Neuronal stem cell (in vitro differentiated cells): ENCODE data around the gene TMEM203.

Experiments used
- DNase-seq: peaks from one replicate; pipeline ENCODE4 v3.0.0-alpha.2; 2013; ENCODE audit warnings: low spot score
- H2AFZ ChIP-seq: one replicate; pipeline ENCODE4 v1.6.1; 2013; ENCODE audit warnings: mild to moderate bottlenecking, low read length, inconsistent platforms
- H2AK5ac ChIP-seq: 2 replicates; pipeline ENCODE4 v1.6.1; 2013; ENCODE audit warnings: low read depth, mild to moderate bottlenecking, inconsistent platforms, low read length, moderate library complexity, mixed read lengths
- H2BK120ac ChIP-seq: 2 replicates; pipeline ENCODE4 v1.6.1; 2013; ENCODE audit warnings: low read depth, mild to moderate bottlenecking, inconsistent platforms, low read length, moderate library complexity, mixed read lengths
- H2BK12ac ChIP-seq: one replicate; pipeline ENCODE4 v1.6.1; 2013; ENCODE audit warnings: low read length, inconsistent platforms
- H2BK15ac ChIP-seq: 2 replicates; pipeline ENCODE4 v1.6.1; 2013; ENCODE audit warnings: mild to moderate bottlenecking, low read length, inconsistent platforms, mixed read lengths
- H2BK5ac ChIP-seq: one replicate; pipeline ENCODE4 v1.6.1; 2013; ENCODE audit warnings: inconsistent platforms, mild to moderate bottlenecking, low read length, moderate library complexity
- H3K14ac ChIP-seq: one replicate; pipeline ENCODE4 v1.6.1; 2013; ENCODE audit warnings: low read length, inconsistent platforms
- H3K18ac ChIP-seq: 2 replicates; pipeline ENCODE4 v1.6.1; 2013; ENCODE audit warnings: low read length, inconsistent platforms
- H3K23ac ChIP-seq: 2 replicates; pipeline ENCODE4 v1.6.1; 2013; ENCODE audit warnings: low read depth, mild to moderate bottlenecking, mixed read lengths, low read length, inconsistent platforms; ENCODE audit not compliant: poor library complexity
- H3K27ac ChIP-seq: replicated peaks from 3 replicates; pipeline ENCODE4 v1.5.1; 2013; ENCODE audit warnings: low read length, inconsistent platforms
- H3K27me3 ChIP-seq, 3 experiments: 2 replicates each; pipeline ENCODE4 v1.6.1; 2013; ENCODE audit warnings: low read length in 3 of 3, mild to moderate bottlenecking in 2 of 3, inconsistent platforms in 1 of 3, low read depth in 1 of 3, mixed read lengths in 1 of 3, moderate library complexity in 1 of 3; ENCODE audit not compliant: control insufficient read depth in 3 of 3, insufficient read depth in 3 of 3
- H3K36me3 ChIP-seq, 2 donors: replicated peaks in 1 of 2; 2 replicates each; pipeline ENCODE4 v1.6.1; 2013; ENCODE audit warnings: low read length in 2 of 2; ENCODE audit not compliant: control insufficient read depth in 2 of 2, insufficient read depth in 2 of 2
- H3K4ac ChIP-seq: 2 replicates; pipeline ENCODE4 v1.6.1; 2013; ENCODE audit warnings: inconsistent platforms, mild to moderate bottlenecking, low read length, moderate library complexity
- H3K4me1 ChIP-seq, 2 donors: 1 replicate in 1 of 2; 2 replicates in 1 of 2; pipeline ENCODE4 v1.6.1; 2013; ENCODE audit warnings: low read length in 2 of 2, low read depth in 1 of 2; ENCODE audit not compliant: control insufficient read depth in 2 of 2, insufficient read depth in 1 of 2
- H3K4me2 ChIP-seq: one replicate; pipeline ENCODE4 v1.6.1; 2013; ENCODE audit warnings: mild to moderate bottlenecking, low read length, inconsistent platforms; ENCODE audit not compliant: insufficient read depth, poor library complexity, severe bottlenecking
- H3K4me3 ChIP-seq, 2 donors: 2 replicates each; pipeline ENCODE4 v1.5.1; 2013; ENCODE audit warnings: low read length in 2 of 2, mild to moderate bottlenecking in 2 of 2, inconsistent platforms in 1 of 2, moderate library complexity in 1 of 2
- H3K79me1 ChIP-seq: one replicate; pipeline ENCODE4 v1.6.1; 2013; ENCODE audit warnings: low read depth, mild to moderate bottlenecking, inconsistent platforms, low read length, moderate library complexity
- H3K9ac ChIP-seq: one replicate; pipeline ENCODE4 v1.6.1; 2013; ENCODE audit warnings: mild to moderate bottlenecking, low read depth, low read length, inconsistent platforms; ENCODE audit not compliant: poor library complexity
- H3K9me3 ChIP-seq, 2 donors: replicated peaks in 1 of 2; 2 replicates each; pipeline versions ENCODE3 to v1.6.1; 2013; ENCODE audit warnings: low read length in 2 of 2, mild to moderate bottlenecking in 2 of 2, inconsistent platforms in 1 of 2, low read depth in 1 of 2, mixed read lengths in 1 of 2, moderate library complexity in 1 of 2; ENCODE audit not compliant: control insufficient read depth in 2 of 2, insufficient read depth in 1 of 2
- H4K8ac ChIP-seq: one replicate; pipeline ENCODE4 v1.6.1; 2013; ENCODE audit warnings: low read depth, mild to moderate bottlenecking, inconsistent platforms, low read length, moderate library complexity
- H4K91ac ChIP-seq: one replicate; pipeline ENCODE4 v1.6.1; 2013; ENCODE audit warnings: low read length, low read depth, mild to moderate bottlenecking, inconsistent platforms; ENCODE audit not compliant: poor library complexity
- WGBS, 2 donors: extraction: QIAGEN DNeasy Blood & Tissue Kit; methylation state at CpG; one replicate each; pipeline ENCODE4 v1.1.7; 2013; ENCODE audit warnings: missing lambda C conversion rate in 2 of 2, mixed read lengths in 1 of 2; ENCODE audit not compliant: insufficient read length in 2 of 2, insufficient replicate concordance in 1 of 2; ENCODE audit errors: extremely low coverage in 2 of 2; 5-methylcytosine and 5-hydroxymethylcytosine counted together

TMEM203 gene

GRCh38 chr9:137179761-137180160 lies 25.7 kb downstream of the TMEM203 start:
- Histone ChIP-seq H3K9me3 (no peaks in the 10 kb centered on the region), H3K14ac (no peak overlapping the region), H3K36me3 (peaks cover 29 to 61% of the 10 kb centered on the region in 2 donors), H3K27ac (no peak overlapping the region), H3K23ac (no peak overlapping the region), H2AK5ac (no peak overlapping the region), H4K8ac (no peak overlapping the region), H3K79me1 (peaks cover 8% of the 10 kb centered on the region), H3K4me1 (peaks cover 0 to 5% of the 10 kb centered on the region in 2 donors), H2BK120ac (no peak overlapping the region), H3K4me2 (no peak overlapping the region), H2AFZ (no peak overlapping the region), H2BK12ac (no peak overlapping the region), H2BK15ac (no peak overlapping the region), H3K4ac (no peak overlapping the region), H3K9ac (no peak overlapping the region), H4K91ac (no peak overlapping the region), H3K27me3 (peaks cover 0 to 4% (median 0%) of the 10 kb centered on the region in 3 experiments), H3K18ac (no peak overlapping the region), H3K4me3 (no peak overlapping the region), H2BK5ac (no peak overlapping the region)
- no peak for DNase-seq
- no CpG with 5 or more reads among the region's 17 CpGs for WGBS, 2 donors

GRCh38 chr9:137178939-137179630 lies 26.4 kb downstream of the TMEM203 start:
- Histone ChIP-seq H3K9me3 (no peaks in the 10 kb centered on the region), H2BK5ac (no peak overlapping the region), H3K4me2 (no peak overlapping the region), H3K4me3 (peak overlapping the region in 1 of 2 donors; percentile 42), H3K36me3 (peaks cover 29 to 55% of the 10 kb centered on the region in 2 donors), H3K79me1 (peaks cover 8% of the 10 kb centered on the region), H2AK5ac (no peak overlapping the region), H3K14ac (no peak overlapping the region), H2BK12ac (no peak overlapping the region), H4K8ac (no peak overlapping the region), H2BK15ac (no peak overlapping the region), H3K18ac (no peak overlapping the region), H3K23ac (no peak overlapping the region), H2AFZ (no peak overlapping the region), H3K4me1 (peaks cover 0 to 5% of the 10 kb centered on the region in 2 donors), H2BK120ac (no peak overlapping the region), H3K4ac (no peak overlapping the region), H3K27me3 (peaks cover 0 to 6% (median 1%) of the 10 kb centered on the region in 3 experiments), H3K9ac (no peak overlapping the region), H4K91ac (no peak overlapping the region), H3K27ac (no peak overlapping the region)
- no peak for DNase-seq
- WGBS, 2 donors: no CpG with 5 or more reads among the region's 19 CpGs

GRCh38 chr9:137178201-137178938 lies 27.1 kb downstream of the TMEM203 start:
- DNase-seq: no peak

More at GRCh38 chr9:137178201-137178938, 27.1 kb downstream of the TMEM203 start:
- Histone ChIP-seq H2BK5ac (no peak overlapping the region), H3K79me1 (peaks cover 8% of the 10 kb centered on the region), H4K91ac (no peak overlapping the region), H2AK5ac (no peak overlapping the region), H4K8ac (no peak overlapping the region), H3K9me3 (no peaks in the 10 kb centered on the region), H3K27me3 (peaks cover 0 to 8% (median 7%) of the 10 kb centered on the region in 3 experiments), H3K27ac (no peak overlapping the region), H2BK15ac (no peak overlapping the region), H3K14ac (no peak overlapping the region), H3K36me3 (peaks cover 23 to 48% of the 10 kb centered on the region in 2 donors), H3K23ac (no peak overlapping the region), H3K18ac (no peak overlapping the region), H3K4me1 (peaks cover 0 to 5% of the 10 kb centered on the region in 2 donors), H2AFZ (no peak overlapping the region), H3K4me3 (no peak overlapping the region), H2BK120ac (no peak overlapping the region), H2BK12ac (no peak overlapping the region), H3K4me2 (peak overlapping the region; percentile 2), H3K4ac (no peak overlapping the region), H3K9ac (no peak overlapping the region)
- WGBS, 2 donors: no CpG with 5 or more reads among the region's 23 CpGs
